PFSK-1 (cell line): ENCODE data around the gene MYLK3.

ENCODE experiments used
- FOXP2 ChIP-seq: optimal IDR thresholded peaks from 2 replicates; pipeline ENCODE3; 2011; ENCODE audit warnings: borderline replicate concordance, control low read depth, inconsistent platforms; ENCODE audit not compliant: insufficient read depth; ENCODE audit errors: extremely low read length, extremely low read depth
- POLR2AphosphoS5 ChIP-seq: IDR thresholded peaks from 2 replicates; pipeline ENCODE4 v1.6.1; 2012; ENCODE audit warnings: low read depth, mild to moderate bottlenecking, control low read depth, low read length, moderate library complexity
- REST ChIP-seq, 2 experiments: IDR thresholded peaks; 2 replicates each; pipeline versions ENCODE4 v1.6.1 to v1.8.0; 2011 to 2012; ENCODE audit warnings: low read depth in 2 of 2, low read length in 2 of 2, control low read depth in 1 of 2, inconsistent platforms in 1 of 2, mild to moderate bottlenecking in 1 of 2, moderate library complexity in 1 of 2; ENCODE audit not compliant: insufficient read depth in 1 of 2
- SIN3A ChIP-seq: IDR thresholded peaks from 2 replicates; pipeline ENCODE4 v1.6.1; 2012; ENCODE audit warnings: mild to moderate bottlenecking, low read length, moderate library complexity, borderline replicate concordance; ENCODE audit not compliant: insufficient read depth
- TAF1 ChIP-seq: IDR thresholded peaks from 2 replicates; pipeline ENCODE4 v1.6.1; 2012; ENCODE audit warnings: low read length, control low read depth, borderline replicate concordance; ENCODE audit not compliant: insufficient read depth

The MYLK3 gene

GRCh38 chr16:46745617-46746016 lies 2.5 kb downstream of the MYLK3 start:
- no peak for TF ChIP-seq POLR2AphosphoS5

GRCh38 chr16:46743232-46743719 lies 4.9 kb downstream of the MYLK3 start:
- TF ChIP-seq TAF1 (no peak), FOXP2 (no peak), SIN3A (no peak), POLR2AphosphoS5 (no peak), REST (IDR thresholded peaks at IDR 0.05; ENCODE audit: insufficient read depth in 1 of 2, low read depth in 2 of 2, low read length in 2 of 2) (no peak)

- no peak for TF ChIP-seq TAF1
- TF ChIP-seq SIN3A = no peak
- TF ChIP-seq FOXP2 = no peak
- TF ChIP-seq REST (IDR thresholded peaks at IDR 0.05; ENCODE audit: insufficient read depth in 1 of 2, low read depth in 2 of 2, low read length in 2 of 2) = no peak
- no peak for TF ChIP-seq POLR2AphosphoS5
Observed at GRCh38 chr16:46739934-46740333, 8.2 kb downstream of the MYLK3 start.

- TF ChIP-seq TAF1 (no peak), FOXP2 (no peak), REST (IDR thresholded peaks at IDR 0.05; ENCODE audit: insufficient read depth in 1 of 2, low read depth in 2 of 2, low read length in 2 of 2) (no peak), SIN3A (no peak)
Observed at GRCh38 chr16:46737621-46738214, 10.4 kb downstream of the MYLK3 start.

- TF ChIP-seq POLR2AphosphoS5 (no peak), SIN3A (no peak), FOXP2 (no peak), TAF1 (no peak), REST (IDR thresholded peaks at IDR 0.05; ENCODE audit: insufficient read depth in 1 of 2, low read depth in 2 of 2, low read length in 2 of 2) (no peak)
Observed at GRCh38 chr16:46736695-46737094, 11.4 kb downstream of the MYLK3 start.
